HEK293 (cell line): ENCODE measurements around the gene RASGRP3.

ENCODE experiments used
- CTCF ChIA-PET: fragments of 350-600 bp; formaldehyde crosslinking; extraction: SDS; loops from one replicate; lab custom pipeline; 2021; ENCODE audit warnings: antibody characterized with exemption; lab: Yijun Ruan, JAX
- POLR2A ChIA-PET: fragments of 300-600 bp; formaldehyde crosslinking; extraction: SDS; loops from one replicate; lab custom pipeline; 2020; ENCODE audit warnings: antibody characterized with exemption, inconsistent platforms; lab: Yijun Ruan, JAX
- H3K27ac ChIP-seq: fragments of 200-500 bp; sonication (Bioruptor generic); 2 replicates; pipeline ENCODE4 v1.5.1; 2014; ENCODE audit warnings: low read depth, low read length, control low read depth, inconsistent platforms; ENCODE audit errors: extremely low read depth
- H3K36me3 ChIP-seq, 2 experiments: fragments of 200-500 bp in 1 of 2; sonication (Bioruptor generic) in 1 of 2; 1 replicate in 1 of 2; 2 replicates in 1 of 2; pipeline ENCODE4 v1.5.1; 2014 to 2017; ENCODE audit warnings: inconsistent platforms in 2 of 2, low read length in 2 of 2; ENCODE audit not compliant: control insufficient read depth in 2 of 2, insufficient read depth in 1 of 2
- H3K4me1 ChIP-seq: fragments of 200-500 bp; sonication (Bioruptor generic); 2 replicates; pipeline ENCODE4 v1.5.1; 2014; ENCODE audit warnings: mild to moderate bottlenecking, low read length, inconsistent platforms; ENCODE audit not compliant: control insufficient read depth, insufficient read depth
- H3K4me3 ChIP-seq: 2 replicates; pipeline ENCODE4 v1.5.1; 2011; ENCODE audit warnings: low read depth, mild to moderate bottlenecking, control low read depth, low read length, moderate library complexity
- H3K9me3 ChIP-seq: fragments of 200-500 bp; sonication (Bioruptor generic); 2 replicates; pipeline ENCODE4 v1.5.1; 2014; ENCODE audit warnings: low read depth, low read length, inconsistent platforms; ENCODE audit not compliant: control insufficient read depth, insufficient read depth
- HIC1 ChIP-seq: fragments of 450-650 bp; formaldehyde crosslinking; IDR thresholded peaks from 2 replicates; pipeline ENCODE4 v1.5.1; 2016; ENCODE audit warnings: missing biosample characterization, missing genetic modification characterization
- MZF1 ChIP-seq: fragments of 450-650 bp; formaldehyde crosslinking; IDR thresholded peaks from 2 replicates; pipeline ENCODE4 v1.5.1; 2017; ENCODE audit warnings: missing biosample characterization, missing genetic modification characterization, borderline replicate concordance
- PRDM1 ChIP-seq: fragments of 450-650 bp; formaldehyde crosslinking; IDR thresholded peaks from 2 replicates; pipeline ENCODE4; 2016; ENCODE audit warnings: missing biosample characterization, missing genetic modification characterization
- PRDM2 ChIP-seq: fragments of 450-650 bp; formaldehyde crosslinking; IDR thresholded peaks from 2 replicates; pipeline ENCODE4 v1.5.1; 2016; ENCODE audit warnings: missing biosample characterization, missing genetic modification characterization, borderline replicate concordance
- ZBTB44 ChIP-seq: fragments of 450-650 bp; IDR thresholded peaks from 2 replicates; pipeline ENCODE4 v1.5.1; 2018; ENCODE audit warnings: missing biosample characterization, mild to moderate bottlenecking, missing genetic modification characterization
- ZBTB6 ChIP-seq: fragments of 450-650 bp; formaldehyde crosslinking; IDR thresholded peaks from 2 replicates; pipeline ENCODE4 v1.5.1; 2017; ENCODE audit warnings: missing biosample characterization, missing genetic modification characterization
- ZNF37A ChIP-seq: fragments of 450-650 bp; IDR thresholded peaks from 2 replicates; pipeline ENCODE4 v1.5.1; 2018; ENCODE audit warnings: missing biosample characterization, missing genetic modification characterization
- ZNF544 ChIP-seq: fragments of 450-650 bp; formaldehyde crosslinking; IDR thresholded peaks from 2 replicates; pipeline ENCODE4 v1.5.0; 2017; ENCODE audit warnings: missing biosample characterization, missing genetic modification characterization
- ZNF610 ChIP-seq: fragments of 450-650 bp; formaldehyde crosslinking; IDR thresholded peaks from 2 replicates; pipeline ENCODE4 v1.5.1; 2016; ENCODE audit warnings: missing biosample characterization, missing genetic modification characterization, borderline replicate concordance
- ZNF654 ChIP-seq: fragments of 450-650 bp; formaldehyde crosslinking; IDR thresholded peaks from 2 replicates; pipeline ENCODE4 v1.5.1; 2016; ENCODE audit warnings: low read depth, missing biosample characterization, missing genetic modification characterization
- ZNF704 ChIP-seq: fragments of 450-650 bp; formaldehyde crosslinking; IDR thresholded peaks from 2 replicates; pipeline ENCODE4 v1.5.1; 2016; ENCODE audit warnings: missing biosample characterization, missing genetic modification characterization
- ZNF777 ChIP-seq: fragments of 450-650 bp; formaldehyde crosslinking; IDR thresholded peaks from 2 replicates; pipeline ENCODE4 v1.5.1; 2017; ENCODE audit warnings: missing biosample characterization, missing genetic modification characterization, borderline replicate concordance

Gene RASGRP3

GRCh38 chr2:33448220-33448899 is 28.1 kb upstream of the RASGRP3 start:
- no peaks in the 10 kb centered on the region for H3K4me1 ChIP-seq
- ChIA-PET CTCF (interaction anchor here (0.7 kb wide), 1 partner anchor 13 kb away, joined by 5 read pairs; no protein-coding TSS in a partner anchor), POLR2A (no interaction called here)
- no peak overlapping the region for H3K4me3 ChIP-seq
- H3K36me3 ChIP-seq = no peaks in the 10 kb centered on the region
- TF ChIP-seq ZNF37A (tag by site-specific recombination) = no peak
- TF ChIP-seq ZBTB6 (tag by site-specific recombination) = no peak
- no peak for TF ChIP-seq ZNF777 (tag by site-specific recombination)
- TF ChIP-seq PRDM1 (tag by site-specific recombination) = no peak
- no peak for TF ChIP-seq ZNF654 (tag by site-specific recombination)
- TF ChIP-seq MZF1 (tag by site-specific recombination) = no peak
- no peak for TF ChIP-seq HIC1 (tag by site-specific recombination)
- no peak for TF ChIP-seq ZBTB44 (tag by site-specific recombination)
- no peaks in the 10 kb centered on the region for H3K9me3 ChIP-seq
- no peak overlapping the region for H3K27ac ChIP-seq

GRCh38 chr2:33451214-33451613 is 25.2 kb upstream of the RASGRP3 start:
- CTCF ChIA-PET = no interaction called here
- POLR2A ChIA-PET = no interaction called here
- Histone ChIP-seq H3K9me3 (no peaks in the 10 kb centered on the region), H3K4me3 (no peak overlapping the region), H3K36me3 (no peaks in the 10 kb centered on the region), H3K4me1 (no peaks in the 10 kb centered on the region), H3K27ac (no peak overlapping the region)
- TF ChIP-seq ZNF704 (tag by site-specific recombination) (no peak), ZNF610 (tag by site-specific recombination) (no peak), PRDM2 (tag by site-specific recombination) (no peak), ZNF544 (tag by site-specific recombination) (no peak)
